ENCODE measurements around the gene MT1B.
A peak's percentile ranks its signal among the peaks of the same experiment; 100 is the strongest.
"Not testable (repeated sequence)": the region's sequence is repeated elsewhere in the genome, so short reads cannot be mapped to it uniquely, and the experiment has no call there.

The MT1B gene

DNA sequence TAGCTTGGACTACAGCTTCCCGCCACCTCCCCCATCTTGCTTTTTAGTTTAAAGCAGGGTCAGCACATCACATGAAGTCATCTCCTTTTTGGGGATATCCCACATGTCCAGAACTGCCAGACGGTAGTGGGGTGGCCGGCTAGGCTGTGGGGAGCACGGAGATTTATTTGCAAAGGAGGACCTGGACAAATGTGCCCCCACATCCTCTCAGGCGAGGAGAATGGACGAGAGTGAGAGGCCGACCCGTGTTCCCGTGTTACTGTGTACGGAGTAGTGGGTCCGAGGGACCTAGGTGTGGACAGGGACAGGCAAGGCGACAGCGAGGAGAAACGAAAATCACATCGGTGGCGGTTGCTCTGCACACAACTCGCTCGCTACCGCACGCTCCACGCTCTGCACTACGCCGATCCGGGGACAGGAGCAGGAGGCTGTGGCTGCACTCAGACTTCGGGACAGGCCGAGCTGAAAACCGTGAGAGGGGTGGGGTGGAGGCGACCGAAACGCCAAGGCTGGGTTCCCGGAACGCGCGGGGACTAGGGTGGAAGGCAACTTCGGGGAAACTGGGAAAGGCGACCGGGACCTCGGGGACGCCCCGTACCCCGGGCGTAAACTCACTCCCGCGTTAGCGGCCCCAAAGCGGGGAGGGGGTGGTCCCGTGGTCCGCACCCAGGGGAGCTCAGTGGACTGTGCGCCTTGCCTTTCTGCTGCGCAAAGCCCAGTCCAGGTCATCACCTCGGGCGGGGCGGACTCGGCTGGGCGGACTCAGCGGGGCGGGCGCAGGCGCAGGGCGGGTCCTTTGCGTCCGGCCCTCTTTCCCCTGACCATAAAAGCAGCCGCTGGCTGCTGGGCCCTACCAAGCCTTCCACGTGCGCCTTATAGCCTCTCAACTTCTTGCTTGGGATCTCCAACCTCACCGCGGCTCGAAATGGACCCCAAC, 13.6 kb upstream of the MT1B start, which contains the start of gene MT1A:
TSS of gene MT1A (plus strand) at position 853 of the 937 bp plus-strand sequence. CDS start at position 926, 73 bp downstream.
- DNase-seq (ENCODE audit: low spot score), result no peak

DNA sequence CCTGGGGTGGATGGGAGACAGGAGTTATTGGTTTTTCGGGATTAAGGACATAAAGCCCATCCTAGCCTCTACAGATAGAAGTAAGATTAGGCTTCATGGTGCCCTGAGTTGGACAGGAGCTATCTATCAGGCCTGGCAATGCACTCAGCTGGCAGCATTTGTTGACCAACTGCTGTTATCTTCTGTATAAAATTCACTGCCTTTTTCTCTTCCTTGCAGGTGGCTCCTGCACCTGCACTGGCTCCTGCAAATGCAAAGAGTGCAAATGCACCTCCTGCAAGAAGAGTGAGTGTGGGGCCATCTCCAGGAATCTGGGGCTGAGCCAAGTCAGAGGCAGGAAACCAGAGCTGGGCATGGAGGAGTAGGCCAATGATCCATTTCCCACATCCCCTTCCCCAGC, 12.6 kb upstream of the MT1B start:
- no peak for DNase-seq (ENCODE audit: low spot score)

DNA sequence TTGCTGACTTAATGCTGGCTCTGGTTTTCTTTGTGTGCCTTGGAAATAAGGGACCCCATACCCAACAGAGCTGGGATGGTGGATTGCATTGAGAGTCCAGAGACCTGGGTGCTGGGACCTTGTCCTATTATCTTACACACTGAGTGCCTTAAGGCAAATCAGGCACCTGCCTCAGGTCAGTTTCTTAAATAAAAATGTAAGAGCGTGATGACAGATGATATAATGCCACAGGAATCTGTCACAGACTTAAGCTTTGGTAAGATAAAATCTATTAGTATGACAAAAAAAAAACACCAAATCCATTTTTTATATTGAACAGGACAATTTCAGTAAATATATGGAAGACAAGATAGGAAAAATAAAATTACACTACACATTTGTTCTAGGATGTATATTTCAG, 11.6 kb upstream of the MT1B start:
- no peak for DNase-seq (ENCODE audit: low spot score)

DNA sequence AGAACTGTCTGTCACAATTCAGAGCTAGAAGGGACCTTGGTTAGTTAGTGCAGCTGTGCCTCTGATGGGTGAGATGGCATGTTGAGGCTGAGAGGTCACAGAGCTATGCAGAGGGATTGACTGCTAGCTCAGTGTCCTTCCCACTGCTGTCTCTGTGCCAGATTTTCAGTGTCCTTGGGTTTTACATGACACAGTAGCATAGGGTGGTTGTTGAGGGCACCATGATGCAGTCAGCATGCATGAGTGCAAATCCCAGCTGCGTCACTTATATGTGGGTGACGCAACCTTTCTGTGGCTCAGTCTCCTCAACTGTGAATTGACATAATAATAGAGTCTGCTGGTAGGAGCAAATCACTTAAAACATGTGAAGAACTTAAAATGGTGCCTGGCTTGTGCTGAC, 10.5 kb upstream of the MT1B start:
- no peak for DNase-seq (ENCODE audit: low spot score)

DNA sequence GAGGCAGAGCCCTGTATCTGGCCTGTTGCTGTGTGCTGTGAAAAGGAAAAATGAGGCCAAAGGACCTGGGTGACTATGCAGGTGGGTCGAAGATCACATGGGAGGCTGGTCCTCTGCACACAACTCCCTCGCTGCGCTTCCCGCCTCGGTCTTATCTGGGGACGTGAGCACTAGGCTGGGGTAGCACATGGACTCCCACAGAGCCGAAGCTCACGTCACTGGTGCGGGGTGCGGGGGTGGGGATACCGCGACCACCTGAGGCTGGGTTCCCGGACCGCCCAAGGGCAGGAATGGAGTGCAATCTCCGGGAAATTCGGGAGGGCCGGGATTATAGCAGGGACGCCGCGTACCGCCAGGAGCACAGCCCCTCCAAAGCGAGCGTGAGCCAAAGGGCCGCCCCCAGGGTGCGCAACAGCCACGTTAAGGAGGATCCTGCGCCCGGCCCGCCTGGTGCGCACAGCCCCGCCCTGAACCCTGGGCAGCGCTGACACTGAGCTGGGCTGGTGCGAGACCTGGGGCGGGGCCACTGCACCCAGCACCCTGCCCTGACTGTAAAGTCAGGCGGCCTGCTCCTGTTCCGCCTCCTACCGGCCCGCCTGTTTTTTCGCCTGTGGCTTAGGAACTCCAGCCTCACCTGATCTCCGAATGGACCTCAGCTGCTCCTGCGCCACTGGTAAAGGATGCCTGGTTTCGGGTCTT, 8.5 kb upstream of the MT1B start:
- DNase-seq (ENCODE audit: low spot score), result peak; percentile 36

DNA sequence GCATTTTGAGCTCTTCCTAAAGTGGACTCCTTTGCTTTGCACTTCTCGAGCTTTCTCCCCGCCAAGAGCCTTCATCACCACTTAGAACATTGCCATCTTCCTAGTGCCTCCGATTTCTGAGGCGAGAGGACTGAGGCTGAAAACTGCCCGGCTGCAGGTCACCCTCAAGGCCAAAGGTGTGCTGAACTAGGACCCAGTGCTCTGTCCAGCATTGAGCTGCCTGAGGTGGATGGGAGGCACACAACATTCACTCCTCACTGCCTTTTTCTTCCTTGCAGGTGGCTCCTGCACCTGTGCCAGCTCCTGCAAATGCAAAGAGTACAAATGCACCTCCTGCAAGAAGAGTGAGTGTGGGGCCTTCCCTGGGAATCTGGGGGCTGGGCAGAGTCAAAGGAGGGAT, 7.9 kb upstream of the MT1B start:
- DNase-seq (ENCODE audit: low spot score), result no peak

DNA sequence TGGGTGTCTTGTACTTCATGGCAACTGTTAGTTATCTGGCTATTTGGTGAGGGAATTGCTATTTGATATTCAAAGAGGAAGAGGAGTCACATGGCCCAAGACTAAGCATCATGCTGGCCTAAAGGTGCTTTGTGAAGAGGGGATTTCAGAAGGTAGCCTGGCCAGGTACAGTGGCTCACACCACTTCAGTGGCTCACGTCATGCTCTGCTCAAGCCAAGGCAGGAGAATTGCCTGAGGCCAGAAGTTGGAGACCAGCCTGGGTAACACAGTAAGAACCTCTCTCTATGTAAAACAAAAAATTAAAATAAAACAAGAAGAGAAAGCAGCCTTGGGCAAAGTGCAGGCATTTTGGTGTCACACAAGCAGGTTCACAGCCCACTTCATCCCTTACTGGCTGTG, 6.4 kb upstream of the MT1B start:
- DNase-seq (ENCODE audit: low spot score), result no peak

DNA sequence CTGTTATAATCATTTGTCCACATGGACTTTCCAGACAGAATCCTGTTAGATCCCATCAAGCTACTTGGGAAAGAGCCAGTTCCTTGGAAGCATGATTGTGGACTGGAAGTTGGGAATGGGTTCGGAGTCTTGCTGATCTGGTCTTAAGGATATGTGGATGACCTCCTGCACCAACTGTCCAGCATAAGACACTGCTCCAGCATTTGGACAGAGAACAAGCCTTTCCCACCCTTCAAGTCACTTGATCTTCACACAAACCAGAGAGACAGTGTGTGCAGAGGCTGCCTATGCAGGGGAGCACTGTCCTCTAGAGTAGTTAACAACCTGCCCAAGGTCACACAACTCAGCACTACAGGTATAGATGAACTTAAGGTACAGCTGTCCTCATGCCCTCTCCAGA, 5.8 kb upstream of the MT1B start:
- DNase-seq (ENCODE audit: low spot score), result no peak

DNA sequence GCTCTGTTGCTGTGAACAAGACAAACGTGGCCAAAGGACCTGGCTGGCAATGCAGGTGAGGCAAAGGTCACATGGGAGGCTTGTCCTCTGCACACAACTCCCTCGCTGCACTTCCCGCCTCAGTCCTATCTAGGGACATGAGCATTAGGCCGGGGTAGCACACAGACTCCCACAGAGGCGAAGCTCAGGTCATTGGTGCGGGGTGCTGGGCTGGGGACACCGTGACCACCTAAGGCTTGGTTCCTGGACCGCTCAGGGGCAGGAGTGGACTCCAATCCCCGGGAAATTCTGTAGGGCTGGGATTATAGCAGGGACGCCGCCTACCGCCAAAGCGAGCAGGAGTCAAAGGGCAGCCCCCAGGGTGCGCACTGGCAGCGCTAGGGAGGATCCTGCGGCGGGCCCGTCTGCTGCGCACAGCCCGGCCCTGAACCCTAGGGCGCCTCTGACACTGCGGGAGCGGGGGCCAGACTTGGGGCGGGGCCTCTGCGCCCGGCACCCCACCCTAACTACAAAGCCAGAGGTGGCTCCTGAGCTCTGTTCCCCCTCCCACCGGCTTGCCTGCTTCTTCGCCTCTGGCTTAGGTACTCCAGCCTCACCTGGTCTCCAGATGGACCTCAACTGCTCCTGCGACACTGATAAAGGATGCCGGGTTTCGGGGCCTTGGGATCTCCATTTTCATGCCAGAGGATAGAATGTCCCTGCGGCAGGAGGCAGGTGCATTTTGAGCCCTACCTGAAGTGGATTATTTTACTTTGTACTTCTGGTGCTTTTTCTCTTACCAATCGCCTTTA, 3.9 kb upstream of the MT1B start:
- no peak for DNase-seq (ENCODE audit: low spot score)

DNA sequence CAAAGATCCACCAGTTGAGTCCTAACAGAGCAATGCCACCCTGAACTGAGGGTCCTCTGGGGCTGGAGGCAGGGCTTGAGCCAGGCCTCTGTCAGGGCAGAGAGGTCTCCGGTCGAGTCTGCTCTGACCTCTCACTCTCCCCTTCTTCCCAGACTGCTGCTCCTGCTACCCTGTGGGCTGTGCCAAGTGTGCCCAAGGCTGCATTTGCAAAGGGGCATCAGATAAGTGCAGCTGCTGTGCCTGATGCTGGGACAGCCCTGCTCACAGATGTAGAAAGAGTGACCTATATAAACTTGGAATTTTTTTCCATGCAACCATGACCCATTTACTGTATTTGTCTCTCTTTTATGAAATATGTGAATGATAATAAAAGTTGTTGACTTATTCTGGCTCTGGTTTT, 2.4 kb upstream of the MT1B start:
- DNase-seq (ENCODE audit: low spot score), result no peak

DNA sequence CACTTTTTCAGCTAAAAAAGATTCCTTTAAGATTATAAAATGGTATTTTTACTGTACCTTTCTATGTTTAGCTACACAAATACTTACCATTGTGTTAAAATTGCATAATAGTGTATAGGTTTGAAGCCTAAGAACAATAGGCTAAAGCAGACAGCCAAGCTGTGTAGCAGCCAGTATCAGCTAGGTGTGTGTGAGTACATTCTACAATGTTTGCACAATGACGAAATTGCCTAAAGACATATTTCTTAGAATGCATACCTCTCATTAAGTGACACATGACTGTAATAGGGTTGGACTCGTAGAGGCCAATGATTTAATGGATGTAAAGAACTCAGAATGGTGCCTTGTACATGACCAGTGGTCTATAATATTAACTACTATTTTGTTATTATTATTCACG, 1.9 kb upstream of the MT1B start:
- DNase-seq (ENCODE audit: low spot score), result no peak

DNA sequence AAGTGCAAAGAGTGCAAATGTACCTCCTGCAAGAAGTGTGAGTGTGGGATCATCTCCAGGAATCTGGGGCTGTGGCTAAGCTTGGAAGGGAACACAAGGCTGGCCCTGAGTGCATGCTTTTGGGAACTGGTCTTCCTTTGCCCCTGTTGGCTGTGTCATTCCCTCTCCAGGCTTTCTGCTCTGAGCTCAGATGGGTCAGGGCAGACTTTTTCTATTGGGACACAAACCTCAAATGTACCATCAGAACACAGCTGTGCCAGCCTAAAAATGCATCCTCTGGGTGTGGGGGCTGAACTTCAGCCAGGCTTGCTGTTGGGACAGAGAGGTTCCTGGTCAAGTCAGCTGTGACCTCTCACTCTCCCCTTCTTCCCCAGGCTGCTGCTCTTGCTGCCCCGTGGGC, 914 bp downstream of the MT1B start:
- DNase-seq (ENCODE audit: low spot score), result no peak

DNA sequence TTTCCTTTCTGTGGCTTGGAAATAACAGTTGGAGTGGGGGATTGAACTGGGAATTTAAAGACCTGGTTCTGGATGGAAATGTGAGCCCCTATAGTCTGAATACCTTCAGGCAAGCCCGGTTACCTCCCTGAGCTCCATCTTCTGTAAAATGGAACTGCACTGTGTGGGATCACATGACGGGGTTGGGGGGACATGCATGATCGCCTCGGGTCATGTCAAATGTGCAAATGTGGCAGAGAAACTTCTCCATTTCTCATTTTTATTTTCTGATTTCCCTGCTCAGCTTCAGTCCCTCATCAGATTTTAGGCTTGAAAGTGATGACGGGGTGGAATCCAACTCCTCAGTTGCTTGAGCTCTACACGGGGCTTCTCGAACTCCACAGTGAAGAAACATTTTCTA, 1.5 kb downstream of the MT1B start:
- no peak for DNase-seq (ENCODE audit: low spot score)

DNA sequence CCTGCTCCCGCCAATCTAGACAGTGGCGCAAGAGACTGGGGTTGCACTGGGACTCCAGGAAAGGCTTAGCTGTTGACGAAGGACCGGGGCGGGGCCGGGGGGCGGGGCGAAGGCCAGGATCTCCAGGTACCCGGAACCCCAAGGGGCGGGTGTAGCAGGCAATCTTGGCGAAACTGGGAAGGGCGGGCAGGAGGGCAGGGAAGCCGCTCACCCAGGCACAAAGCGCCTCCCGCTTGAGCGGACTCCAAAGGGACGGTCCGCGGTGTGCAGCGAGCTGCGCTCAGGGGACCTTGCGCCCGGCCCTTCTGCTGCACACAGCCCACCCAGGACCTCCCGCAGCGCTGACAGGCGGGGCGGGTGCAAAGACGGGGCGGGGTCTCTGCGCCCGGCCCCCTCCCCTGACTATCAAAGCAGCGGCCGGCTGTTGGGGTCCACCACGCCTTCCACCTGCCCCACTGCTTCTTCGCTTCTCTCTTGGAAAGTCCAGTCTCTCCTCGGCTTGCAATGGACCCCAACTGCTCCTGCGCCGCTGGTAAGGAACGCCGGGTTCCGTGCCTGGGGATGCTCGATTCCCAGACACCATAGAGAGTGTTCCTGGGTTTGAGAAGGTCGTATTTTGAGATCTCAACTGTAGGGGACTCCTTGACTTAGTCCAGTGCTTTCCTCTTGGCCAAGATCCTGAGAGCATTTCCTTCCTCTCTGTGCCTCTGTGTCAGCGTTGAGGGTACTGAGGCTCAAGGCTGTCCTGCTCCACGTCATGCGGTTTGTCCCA, 6.1 kb downstream of the MT1B start, which contains the start of gene MT1F:
TSS of gene MT1F (plus strand) at position 405 of the 772 bp plus-strand sequence. CDS start at position 505, 100 bp downstream.
- no peak for DNase-seq (ENCODE audit: low spot score)

DNA sequence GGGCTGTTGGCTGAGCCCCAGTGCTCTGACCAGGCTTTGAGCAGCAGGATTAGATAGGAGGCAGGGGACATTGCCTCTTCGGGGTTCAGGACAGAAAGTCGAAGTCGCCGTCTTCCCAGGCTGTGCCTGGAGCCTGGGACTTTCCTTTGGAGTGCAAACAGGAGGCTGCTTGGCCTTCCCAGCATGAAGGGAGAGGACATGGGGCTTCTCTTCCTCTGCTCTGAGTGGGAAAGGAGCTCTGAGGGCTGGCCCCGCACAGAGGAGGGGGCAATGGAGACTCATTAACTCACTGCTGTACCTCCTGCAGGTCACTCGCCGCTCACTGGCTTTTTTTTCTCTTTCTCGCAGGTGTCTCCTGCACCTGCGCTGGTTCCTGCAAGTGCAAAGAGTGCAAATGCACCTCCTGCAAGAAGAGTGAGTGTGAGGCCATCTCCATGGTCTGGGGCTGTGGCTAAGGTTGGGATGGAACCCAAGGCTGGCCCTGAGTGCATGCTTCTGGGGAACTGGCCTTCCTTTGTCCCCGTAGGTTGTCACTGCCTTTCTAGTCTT, 6.7 kb downstream of the MT1B start:
- DNase-seq (ENCODE audit: low spot score), result no peak

DNA sequence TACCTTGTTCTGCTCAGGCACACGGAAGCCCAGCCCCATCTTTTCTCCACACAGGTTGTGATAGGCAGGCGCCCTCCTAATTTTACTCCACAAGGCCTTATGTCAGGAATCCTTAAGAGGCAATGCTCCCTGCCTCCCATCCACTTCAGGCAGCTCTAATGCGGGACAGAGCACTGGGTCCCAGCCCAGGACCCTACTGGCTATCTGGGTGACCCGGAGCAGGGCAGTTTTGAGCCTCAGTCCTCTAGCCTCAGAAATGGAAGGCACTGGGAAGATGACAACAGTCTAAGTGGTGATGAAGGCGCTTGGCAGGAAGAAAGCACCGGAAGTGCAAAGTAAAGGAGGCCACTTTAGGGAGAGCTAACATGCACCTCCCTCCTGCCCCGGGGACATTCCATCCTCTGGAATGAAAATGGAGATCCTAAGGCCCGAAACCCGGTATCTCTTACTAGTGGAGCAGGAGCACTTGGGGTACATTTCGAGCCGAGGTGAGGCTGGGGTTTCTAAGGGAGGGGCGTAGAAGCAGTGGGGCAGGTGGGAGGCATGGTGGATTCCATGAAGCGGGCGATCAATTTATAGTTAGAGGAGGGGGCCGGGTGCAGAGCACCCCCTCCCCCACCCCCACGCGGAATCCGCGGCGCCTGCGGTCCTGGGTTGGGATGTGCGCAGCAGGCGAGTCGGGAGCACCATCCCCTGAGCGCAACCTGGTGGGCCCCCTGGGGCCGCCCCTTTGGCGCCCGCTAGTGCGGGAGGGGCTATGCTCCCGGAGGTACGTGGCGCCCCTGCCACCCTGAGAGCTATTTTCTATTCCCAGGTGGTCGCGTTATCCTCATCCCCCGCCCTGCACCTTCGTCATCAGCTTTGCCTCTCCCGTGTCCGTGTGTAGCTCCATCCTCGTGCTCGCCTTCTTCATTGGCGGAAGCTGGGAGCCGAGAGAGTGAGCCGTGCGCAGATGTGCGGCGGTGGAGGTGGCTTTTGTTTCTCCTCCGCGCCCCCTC, 11.0 kb downstream of the MT1B start:
- no peak for DNase-seq (ENCODE audit: low spot score)

DNA sequence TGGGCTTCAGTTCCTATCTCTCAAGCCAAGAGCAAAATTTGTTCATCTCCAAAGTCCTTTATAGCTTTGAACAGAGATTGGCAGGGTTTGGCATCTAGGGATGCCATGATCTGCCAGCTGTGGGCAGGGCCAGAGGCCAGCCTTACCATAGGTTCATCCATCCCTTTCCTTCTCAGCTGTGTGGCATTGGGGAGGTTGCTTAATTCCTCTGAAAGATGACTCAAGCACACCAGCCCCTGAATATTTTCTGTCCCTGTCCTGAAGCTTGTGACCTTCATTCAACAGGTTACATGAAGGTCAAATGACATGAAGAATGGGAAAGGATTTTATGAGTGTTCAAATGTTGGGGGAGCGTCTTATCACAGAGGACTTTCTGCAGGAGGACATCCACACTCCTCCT, 12.8 kb downstream of the MT1B start:
- no peak for DNase-seq (ENCODE audit: low spot score)

DNA sequence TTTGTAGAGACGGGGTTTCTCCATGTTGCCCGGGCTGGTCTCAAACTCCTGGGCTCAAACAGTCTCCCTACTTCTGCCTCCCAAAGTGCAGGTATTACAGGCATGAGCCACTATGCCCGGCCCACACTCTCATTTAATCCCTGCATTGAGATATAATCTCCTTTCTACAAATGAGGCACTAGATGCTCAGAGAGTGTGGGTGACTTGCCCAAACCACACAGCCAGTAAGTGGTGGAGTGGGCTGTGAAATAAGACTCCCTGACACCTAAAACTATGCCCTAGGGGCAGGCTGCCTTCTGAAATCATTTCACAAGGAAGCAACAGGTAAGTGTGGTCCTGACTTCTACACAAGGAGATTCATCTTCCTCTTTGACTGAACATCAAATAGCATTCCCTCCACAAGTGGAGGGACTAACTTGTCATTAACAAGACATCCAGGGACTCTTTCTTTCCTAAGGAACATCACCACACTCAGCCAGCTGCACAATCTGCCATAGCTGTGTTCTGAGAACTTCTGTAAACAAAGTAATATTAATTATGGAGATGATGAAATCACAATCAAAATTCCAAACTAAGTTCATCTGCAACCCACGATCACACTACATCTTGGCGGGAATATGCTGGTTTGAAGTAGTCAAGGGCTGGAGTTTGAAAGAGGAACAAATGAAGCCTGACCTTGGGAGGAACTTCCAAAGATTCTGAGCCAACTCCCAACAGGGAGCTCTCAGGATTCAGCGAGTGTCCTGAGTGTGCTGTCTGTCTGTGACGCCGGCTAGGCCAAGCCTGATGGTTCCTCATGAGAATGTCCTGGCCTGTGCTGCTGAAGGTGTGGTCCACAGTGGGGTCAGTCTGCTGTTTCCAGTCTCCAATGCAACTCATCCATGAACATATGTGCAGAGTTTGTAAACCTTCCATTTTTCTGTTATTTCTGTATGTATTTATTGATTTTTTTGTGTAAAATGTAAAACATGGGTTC, 13.9 kb downstream of the MT1B start:
- not testable (repeated sequence) for DNase-seq (ENCODE audit: low spot score)

Measured in hematopoietic multipotent progenitor cell treated with erythropoietin and hydrocortisone succinate and interleukin-3 and kit ligand, for 15 days (in vitro differentiated cells).